CD4-positive, alpha-beta T cell (primary cell): ENCODE results near the gene PLA2G10. TPM values are rescaled to one million over a fixed set of nuclear protein-coding genes. Genes with fewer than 3 reads are reported as not detected.

Experiments used
- ATAC-seq: fragments of 200-7000 bp; cut with Tn5 transposase; one replicate; pipeline ENCODE4 v1.10.0; 2022; ENCODE audit warnings: mild to moderate bottlenecking; ENCODE audit not compliant: poor library complexity
- CTCF ChIA-PET: fragments of 350-600 bp; sonication (Branson Sonifier 250); formaldehyde crosslinking; loops from one replicate; lab custom pipeline; 2021; ENCODE audit warnings: antibody characterized with exemption, inconsistent platforms; lab: Charles Lee
- POLR2A ChIA-PET: fragments of 350-600 bp; sonication (Branson Sonifier 250); formaldehyde crosslinking; loops from one replicate; lab custom pipeline; 2021; ENCODE audit warnings: antibody characterized with exemption, inconsistent platforms; lab: Charles Lee
- DNase-seq, 14 experiments: peaks; one replicate each; pipeline ENCODE4 v3.0.0-alpha.2; 2013 to 2020; ENCODE audit warnings: mixed read lengths in 2 of 14
- H3K27ac ChIP-seq, 2 donors: one replicate each; pipeline versions ENCODE4 v1.5.1 to v1.7.0; 2013; ENCODE audit warnings: low read length in 2 of 2, low read depth in 1 of 2, mild to moderate bottlenecking in 1 of 2
- H3K27me3 ChIP-seq, 2 experiments: 1 replicate in 1 of 2; 2 replicates in 1 of 2; pipeline versions ENCODE4 v1.6.1 to v1.7.0; 2013; ENCODE audit warnings: low read length in 2 of 2, control low read depth in 1 of 2, mild to moderate bottlenecking in 1 of 2, moderate library complexity in 1 of 2; ENCODE audit not compliant: insufficient read depth in 2 of 2, control insufficient read depth in 1 of 2
- H3K36me3 ChIP-seq: one replicate; pipeline ENCODE4 v1.6.1; 2013; ENCODE audit warnings: low read length, control low read depth; ENCODE audit not compliant: insufficient read depth
- H3K4me1 ChIP-seq: one replicate; pipeline ENCODE4 v1.6.1; 2013; ENCODE audit warnings: low read length, control low read depth; ENCODE audit not compliant: insufficient read depth
- H3K4me3 ChIP-seq: one replicate; pipeline ENCODE4 v1.5.1; 2013; ENCODE audit warnings: mild to moderate bottlenecking, low read length, moderate library complexity
- H3K9me3 ChIP-seq, 2 experiments: 1 replicate in 1 of 2; 2 replicates in 1 of 2; pipeline versions ENCODE4 v1.6.1 to v1.7.0; 2013; ENCODE audit warnings: low read length in 2 of 2, mild to moderate bottlenecking in 2 of 2, control low read depth in 1 of 2, moderate library complexity in 1 of 2; ENCODE audit not compliant: control insufficient read depth in 1 of 2, insufficient read depth in 1 of 2
- H3K27ac Mint-ChIP-seq: one replicate; pipeline ENCODE4 v1.8.0; 2020; ENCODE audit warnings: mixed read lengths
- H3K27me3 Mint-ChIP-seq: one replicate; pipeline ENCODE4 v1.8.0; 2021; ENCODE audit warnings: mixed read lengths
- H3K36me3 Mint-ChIP-seq: one replicate; pipeline ENCODE4 v1.8.0; 2021; ENCODE audit warnings: low read depth, mixed read lengths
- H3K4me1 Mint-ChIP-seq: one replicate; pipeline ENCODE4 v1.8.0; 2021; ENCODE audit warnings: low read depth, mixed read lengths
- H3K4me3 Mint-ChIP-seq: one replicate; pipeline ENCODE4 v1.8.0; 2020; ENCODE audit warnings: mild to moderate bottlenecking, mixed read lengths
- H3K9me3 Mint-ChIP-seq: one replicate; pipeline ENCODE4 v1.8.0; 2020; ENCODE audit warnings: mixed read lengths
- CTCF ChIP-seq: fragments of 200-600 bp; IDR thresholded peaks from one replicate; pipeline ENCODE4 v1.8.0; 2022; ENCODE audit warnings: antibody characterized with exemption, mild to moderate bottlenecking
- intact Hi-C, 2 experiments: fragments of 100-400 bp; cut with DNase I in 1 of 2; cut with micrococcal nuclease in 1 of 2; formaldehyde crosslinking; loops; one replicate each; pipeline versions ENCODE4 v1.15.1 to v1.9.0; 2023 to 2025; cut with DNase I, micrococcal nuclease
- total RNA-seq, 174 experiments: library from RNA in 2 of 174; stranded (reverse) in 2 of 174; gene quantifications; one replicate each; pipeline ENCODE4 v1.2.3 and lab custom pipeline; 2021 to 2026

Gene PLA2G10
- total RNA-seq, 2 experiments from 2014 or later: not detected

- no peaks in the 10 kb centered on the region for H3K36me3 Mint-ChIP-seq
- H3K4me3 Mint-ChIP-seq: no peak overlapping the region
- Histone ChIP-seq H3K27me3 (peaks cover 0 to 2% of the 10 kb centered on the region in 2 experiments), H3K4me3 (no peak overlapping the region), H3K36me3 (no peaks in the 10 kb centered on the region), H3K27ac (no peak overlapping the region), H3K9me3 (no peaks in the 10 kb centered on the region), H3K4me1 (peaks cover 4% of the 10 kb centered on the region)
- CTCF ChIA-PET: no interaction called here
- intact Hi-C loops: no loop called here
- H3K9me3 Mint-ChIP-seq: no peaks in the 10 kb centered on the region
- H3K27ac Mint-ChIP-seq: no peak overlapping the region
- DNase-seq: no peak
- POLR2A ChIA-PET: no interaction called here
- ATAC-seq: no peak
- peaks cover 9% of the 10 kb centered on the region for H3K27me3 Mint-ChIP-seq
- TF ChIP-seq CTCF: no peak
- peaks cover 12% of the 10 kb centered on the region for H3K4me1 Mint-ChIP-seq
These were observed 17.5 kb downstream of the PLA2G10 start for GRCh38 chr16:14676633-14677032.

GRCh38 chr16:14672403-14672971 lies 21.6 kb downstream of the PLA2G10 start:
- no peak overlapping the region for H3K4me3 Mint-ChIP-seq

GRCh38 chr16:14669776-14670175 lies 24.3 kb downstream of the PLA2G10 start:
- Mint-ChIP-seq H3K9me3 (no peaks in the 10 kb centered on the region), H3K4me1 (peaks cover 12% of the 10 kb centered on the region), H3K27me3 (no peaks in the 10 kb centered on the region), H3K4me3 (no peak overlapping the region), H3K36me3 (peaks cover 51% of the 10 kb centered on the region), H3K27ac (no peak overlapping the region)
- DNase-seq (no peak), ATAC-seq (no peak)
- no peak for TF ChIP-seq CTCF
- no peaks in the 10 kb centered on the region for H3K9me3 ChIP-seq
- intact Hi-C loops: no loop called here
- H3K36me3 ChIP-seq: peaks cover 35% of the 10 kb centered on the region
- CTCF ChIA-PET: no interaction called here
- POLR2A ChIA-PET: no interaction called here
- no peaks in the 10 kb centered on the region for H3K27me3 ChIP-seq
- H3K4me3 ChIP-seq: no peak overlapping the region
- no peak overlapping the region for H3K27ac ChIP-seq
- H3K4me1 ChIP-seq: peaks cover 4% of the 10 kb centered on the region

More at GRCh38 chr16:14672403-14672971, 21.6 kb downstream of the PLA2G10 start:
- Mint-ChIP-seq H3K4me1 (peaks cover 12% of the 10 kb centered on the region), H3K27me3 (no peaks in the 10 kb centered on the region), H3K9me3 (no peaks in the 10 kb centered on the region), H3K36me3 (peaks cover 23% of the 10 kb centered on the region), H3K27ac (no peak overlapping the region)
- ChIA-PET POLR2A (no interaction called here), CTCF (no interaction called here)
- DNase-seq (peak in 1 of 14 experiments; percentile 6), ATAC-seq (no peak)
- Histone ChIP-seq H3K4me1 (peaks cover 4% of the 10 kb centered on the region), H3K36me3 (peaks cover 10% of the 10 kb centered on the region), H3K9me3 (no peaks in the 10 kb centered on the region), H3K27ac (no peak overlapping the region), H3K27me3 (no peaks in the 10 kb centered on the region), H3K4me3 (no peak overlapping the region)
- no peak for TF ChIP-seq CTCF
- intact Hi-C loops: no loop called here
